ENCODE data around the gene MAPK11.

MAPK11 gene

DNA sequence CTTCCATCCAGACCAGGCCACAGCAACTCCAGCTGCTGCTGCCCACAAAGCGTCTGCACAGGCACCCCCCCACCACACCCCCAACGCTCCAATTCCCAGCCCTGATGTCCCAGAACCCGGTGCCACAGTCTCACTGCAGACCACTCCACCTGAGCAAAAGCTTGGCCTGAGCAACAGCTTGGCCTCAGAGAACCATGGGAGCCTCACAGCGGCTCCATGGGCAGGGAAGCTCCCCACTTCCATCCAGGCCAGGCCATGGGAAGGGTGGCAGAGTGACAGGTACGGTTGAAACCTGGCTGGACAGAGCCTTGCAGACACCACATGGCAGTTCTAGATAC lies 24.1 kb upstream of the MAPK11 start:
- Histone ChIP-seq H3K36me3 (peaks cover 18 to 38% (median 25%) of the 10 kb centered on the region in 11 experiments), H3K27me3 (no peaks in the 10 kb centered on the region), H3K4me2 (peak overlapping the region; percentile 96 to 100 (median 99)), H3K9me3 (replicated peaks in 1 of 11) (no peaks in the 10 kb centered on the region), H3K4me3 (peak overlapping the region in 9 of 10 experiments; percentile 8 to 65 (median 52); a peak in 15 of 20 replicates), H3K9ac (peak overlapping the region; percentile 56 to 76 (median 69); a peak in 20 of 22 replicates), H4K20me1 (peaks cover 98 to 100% (median 99%) of the 10 kb centered on the region in 11 experiments), H3K27ac (peak overlapping the region in 9 of 11 experiments; percentile 53 to 78 (median 73); a peak in 16 of 22 replicates), H3K4me1 (peaks cover 77 to 92% (median 88%) of the 10 kb centered on the region in 10 experiments)
- TF ChIP-seq Cebpa-rat (IDR thresholded peaks at IDR 0.05), result no peak

DNA sequence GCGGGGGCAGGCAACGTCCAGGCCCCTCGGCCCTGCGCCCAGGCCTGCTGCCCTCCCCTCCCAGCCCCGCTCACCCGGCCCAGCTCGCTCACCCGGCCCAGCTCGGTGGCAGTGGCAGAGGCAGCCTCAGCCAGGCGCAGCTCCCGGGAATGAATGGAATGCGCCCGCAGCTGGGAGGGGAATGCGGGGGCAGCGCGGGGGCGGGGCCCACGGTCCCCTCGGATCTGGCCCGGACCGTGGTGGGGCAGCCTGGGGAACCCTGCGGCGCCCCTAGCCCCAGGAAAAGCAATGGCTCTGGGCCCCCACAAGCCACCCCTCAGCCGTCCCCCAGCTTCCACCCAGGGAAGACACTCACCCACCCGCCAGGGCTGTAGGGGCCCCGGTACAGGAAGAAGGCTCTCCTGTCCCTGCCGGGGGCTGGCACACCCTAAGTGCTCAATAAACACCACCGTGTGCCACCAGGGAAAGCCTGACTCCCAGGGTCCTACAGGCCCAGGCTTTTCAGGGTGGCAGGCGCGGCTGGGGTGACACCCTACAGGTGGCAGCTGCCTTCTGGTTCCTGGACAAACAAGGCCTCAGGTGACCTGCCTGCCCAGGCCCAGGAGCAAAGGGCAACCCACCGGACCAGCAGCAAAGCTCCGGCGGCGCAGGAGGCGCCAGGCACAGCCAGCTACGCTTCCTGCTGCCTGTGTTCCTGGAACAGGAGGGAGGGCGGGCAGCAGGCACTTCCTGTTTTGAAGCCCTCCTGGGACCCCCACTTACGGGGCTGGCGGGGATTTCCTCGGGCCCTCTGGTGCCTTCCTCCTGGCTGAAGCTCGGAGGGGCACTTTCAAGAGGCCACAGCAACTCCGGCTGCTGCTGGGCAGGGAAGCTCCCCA lies 23.5 kb upstream of the MAPK11 start:
- no peaks in the 10 kb centered on the region for H3K9me3 ChIP-seq (replicated peaks in 1 of 11)
- H4K20me1 ChIP-seq, result peaks cover 100% of the 10 kb centered on the region in 11 experiments
- TF ChIP-seq Cebpa-rat (IDR thresholded peaks at IDR 0.05), result no peak
- H3K4me1 ChIP-seq, result peaks cover 73 to 86% (median 83%) of the 10 kb centered on the region in 10 experiments
- peak overlapping the region; percentile 8 to 65 (median 50) for H3K4me3 ChIP-seq
- H3K36me3 ChIP-seq, result peaks cover 24 to 44% (median 31%) of the 10 kb centered on the region in 11 experiments
- H3K4me2 ChIP-seq, result peak overlapping the region; percentile 96 to 100 (median 99)
- peak overlapping the region; percentile 56 to 76 (median 69); a peak in 21 of 22 replicates for H3K9ac ChIP-seq
- no peaks in the 10 kb centered on the region for H3K27me3 ChIP-seq
- H3K27ac ChIP-seq, result peak overlapping the region in 10 of 11 experiments; percentile 29 to 78 (median 73); a peak in 19 of 22 replicates

DNA sequence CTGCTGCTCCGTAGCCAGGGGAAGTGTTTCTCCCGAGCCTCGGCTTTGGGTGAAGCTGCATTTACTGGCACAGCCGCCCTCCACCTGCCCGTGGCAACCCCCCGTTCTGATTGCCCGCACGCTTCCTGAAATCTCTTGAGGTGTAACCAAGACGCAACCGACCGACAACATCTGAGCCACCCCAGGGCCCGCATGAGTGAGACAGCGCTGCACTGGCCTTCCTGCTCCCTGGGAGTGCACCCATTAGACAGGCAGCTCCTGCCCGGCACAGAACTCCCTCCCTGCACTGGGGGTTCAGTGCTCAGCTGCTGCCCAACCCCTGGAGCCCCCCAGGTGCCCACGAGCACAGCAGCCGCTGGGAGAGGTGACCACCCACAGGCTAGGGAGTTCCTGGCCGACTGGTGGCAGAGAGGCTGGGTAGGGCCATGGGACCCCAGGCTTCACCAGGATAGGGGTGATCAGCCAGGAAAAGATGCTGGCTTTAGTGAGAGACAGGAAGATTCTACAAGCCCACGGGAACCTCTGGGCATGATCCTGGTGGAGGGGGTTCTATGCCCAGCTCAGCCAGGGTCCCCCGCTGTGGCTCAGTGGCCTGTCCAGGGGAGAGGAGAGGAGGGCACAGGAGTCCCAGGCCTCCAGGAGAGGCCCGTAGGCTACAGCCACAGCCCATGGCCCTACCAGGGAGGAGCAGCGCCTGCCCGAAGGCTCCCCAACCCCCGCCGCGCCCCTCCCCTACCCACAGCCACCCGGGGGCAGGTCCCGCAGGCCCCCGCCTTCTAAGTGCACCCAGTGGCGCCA lies 22.7 kb upstream of the MAPK11 start:
- Histone ChIP-seq H3K36me3 (peaks cover 33 to 49% (median 39%) of the 10 kb centered on the region in 11 experiments), H3K9ac (peak overlapping the region; percentile 56 to 76 (median 69); a peak in 21 of 22 replicates), H3K27ac (peak overlapping the region in 9 of 11 experiments; percentile 53 to 78 (median 73); a peak in 19 of 22 replicates), H3K27me3 (no peaks in the 10 kb centered on the region), H3K4me1 (peaks cover 64 to 77% (median 74%) of the 10 kb centered on the region in 10 experiments), H3K4me2 (peak overlapping the region; percentile 96 to 100 (median 99)), H3K9me3 (replicated peaks in 1 of 11) (no peaks in the 10 kb centered on the region), H4K20me1 (peaks cover 100% of the 10 kb centered on the region in 11 experiments), H3K4me3 (peak overlapping the region; percentile 1 to 65 (median 50); a peak in 17 of 20 replicates)
- TF ChIP-seq Cebpa-rat (IDR thresholded peaks at IDR 0.05), result no peak

DNA sequence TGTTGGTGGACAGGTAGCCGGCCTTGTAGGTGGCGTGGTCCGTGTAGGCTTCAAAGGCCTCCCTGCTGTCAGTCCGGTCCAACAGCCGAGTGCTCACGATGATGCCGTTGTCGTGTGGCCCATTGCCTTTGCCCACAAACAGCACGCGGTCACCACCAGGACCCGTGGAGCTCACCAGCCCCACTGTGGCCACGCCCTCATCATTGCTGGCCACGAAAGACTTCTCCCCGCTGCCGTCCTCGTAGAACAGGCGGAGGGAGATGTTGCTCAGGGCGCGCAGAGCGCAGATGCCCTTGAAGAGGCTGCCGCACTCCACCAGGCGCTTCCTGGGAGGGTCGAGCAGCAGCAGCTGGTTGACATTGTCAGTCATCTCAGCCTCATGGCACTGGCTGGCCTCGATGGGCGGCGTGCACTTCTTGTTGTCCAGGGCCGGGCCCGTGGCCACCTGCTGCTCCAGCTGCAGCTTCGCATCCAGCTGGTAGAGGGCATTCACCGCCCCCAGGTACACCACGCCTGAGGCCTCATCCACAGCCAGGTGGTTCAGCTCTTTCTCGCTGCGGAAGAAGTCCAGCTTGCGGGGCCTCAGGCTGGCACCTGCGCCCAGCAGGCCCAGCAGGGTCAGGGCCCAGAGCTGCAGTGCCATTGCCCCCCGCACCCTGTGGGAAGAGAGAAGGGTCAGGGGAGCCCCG lies 19.9 kb upstream of the MAPK11 start:
- Histone ChIP-seq H3K27ac (peak overlapping the region in 4 of 11 experiments; percentile 25 to 78 (median 77); a peak in 2 of 22 replicates), H4K20me1 (peaks cover 95 to 100% (median 96%) of the 10 kb centered on the region in 11 experiments), H3K36me3 (peaks cover 56 to 69% (median 63%) of the 10 kb centered on the region in 11 experiments), H3K9me3 (replicated peaks in 1 of 11) (no peaks in the 10 kb centered on the region), H3K27me3 (no peaks in the 10 kb centered on the region), H3K9ac (peak overlapping the region in 1 of 11 experiments; percentile 33; a peak in 1 of 22 replicates), H3K4me2 (no peak overlapping the region), H3K4me3 (no peak overlapping the region), H3K4me1 (peaks cover 37 to 50% (median 47%) of the 10 kb centered on the region in 10 experiments)
- no peak for TF ChIP-seq Cebpa-rat (IDR thresholded peaks at IDR 0.05)

DNA sequence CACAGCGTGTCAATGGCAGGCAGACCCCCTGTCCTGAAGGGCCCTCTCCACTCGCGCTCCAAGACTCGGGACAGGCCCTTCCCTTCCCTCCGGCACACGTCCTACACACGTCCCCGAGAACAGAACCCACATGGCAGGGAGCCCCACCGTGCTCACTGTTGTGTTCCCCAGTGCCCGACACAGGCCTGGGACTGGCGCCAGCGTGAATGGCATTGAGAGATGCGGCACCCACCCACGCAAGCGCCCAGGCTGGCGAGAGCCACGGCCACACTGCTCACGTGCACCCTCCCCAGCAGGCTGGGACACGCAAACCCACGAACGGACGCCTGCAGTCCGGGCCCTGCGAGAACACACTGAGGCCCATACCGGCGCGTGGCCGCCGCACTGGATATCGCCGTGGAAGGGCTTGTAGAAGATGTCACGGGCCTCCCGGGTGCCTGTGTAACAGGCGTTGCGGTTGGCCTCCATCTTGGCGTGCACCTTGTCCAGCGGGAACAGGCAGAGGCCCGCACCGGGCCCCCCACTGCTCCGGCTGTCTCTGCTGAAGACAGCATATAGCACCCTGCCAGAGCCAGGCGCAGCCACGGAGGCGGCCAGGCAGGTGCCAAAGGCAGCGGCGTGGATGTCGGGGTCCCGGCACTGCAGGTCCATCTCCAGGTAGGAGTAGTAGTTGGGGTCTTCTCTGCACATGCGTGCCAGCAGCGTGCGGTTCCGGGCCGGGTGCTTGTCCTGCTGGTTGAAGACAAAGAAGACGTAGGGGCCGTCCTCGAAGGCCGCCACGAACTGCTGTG lies 19.2 kb upstream of the MAPK11 start:
- H3K4me2 ChIP-seq, result no peak overlapping the region
- peaks cover 94 to 100% (median 96%) of the 10 kb centered on the region in 11 experiments for H4K20me1 ChIP-seq
- H3K9me3 ChIP-seq (replicated peaks in 1 of 11), result no peaks in the 10 kb centered on the region
- H3K36me3 ChIP-seq, result peaks cover 63 to 73% (median 69%) of the 10 kb centered on the region in 11 experiments
- no peak for TF ChIP-seq Cebpa-rat (IDR thresholded peaks at IDR 0.05)
- peaks cover 30 to 42% (median 40%) of the 10 kb centered on the region in 10 experiments for H3K4me1 ChIP-seq
- peak overlapping the region in 1 of 11 experiments; percentile 28; a peak in 2 of 22 replicates for H3K27ac ChIP-seq
- H3K4me3 ChIP-seq, result no peak overlapping the region
- H3K9ac ChIP-seq, result peak overlapping the region in 1 of 11 experiments; percentile 42; a peak in 1 of 22 replicates
- H3K27me3 ChIP-seq, result no peaks in the 10 kb centered on the region

DNA sequence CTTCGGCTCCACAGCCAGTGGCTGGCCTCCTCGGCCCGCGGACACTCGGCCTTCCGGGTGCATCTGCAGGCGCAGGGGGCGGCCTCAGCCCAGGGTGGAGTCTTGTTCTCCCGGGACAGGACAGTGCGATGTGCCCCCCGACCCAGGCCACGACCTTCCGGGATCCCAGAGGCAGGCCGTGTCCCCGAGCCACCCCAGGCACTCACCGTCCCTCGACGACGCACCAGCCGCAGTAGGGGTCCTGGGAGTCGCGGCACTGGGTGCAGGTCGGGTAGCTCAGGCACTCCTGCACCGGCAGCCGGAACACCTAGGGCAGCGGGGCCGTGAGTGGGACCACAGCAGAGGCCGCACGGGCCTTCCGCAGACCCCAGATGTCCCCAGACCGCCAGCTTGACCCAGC lies 17.6 kb upstream of the MAPK11 start:
- Histone ChIP-seq H3K36me3 (peaks cover 76 to 87% (median 82%) of the 10 kb centered on the region in 11 experiments), H3K4me3 (no peak overlapping the region), H3K27me3 (no peaks in the 10 kb centered on the region), H3K9ac (0 out of 22 replicates have a peak overlapping the region, but pooled peaks of 1 of the 11 experiments have one; percentile 31), H3K27ac (peak overlapping the region in 1 of 11 experiments; percentile 28; a peak in 2 of 22 replicates), H3K4me1 (peaks cover 13 to 26% (median 23%) of the 10 kb centered on the region in 10 experiments), H3K4me2 (no peak overlapping the region), H3K9me3 (replicated peaks in 1 of 11) (no peaks in the 10 kb centered on the region), H4K20me1 (peaks cover 80 to 98% (median 87%) of the 10 kb centered on the region in 11 experiments)
- no peak for TF ChIP-seq Cebpa-rat (IDR thresholded peaks at IDR 0.05)

DNA sequence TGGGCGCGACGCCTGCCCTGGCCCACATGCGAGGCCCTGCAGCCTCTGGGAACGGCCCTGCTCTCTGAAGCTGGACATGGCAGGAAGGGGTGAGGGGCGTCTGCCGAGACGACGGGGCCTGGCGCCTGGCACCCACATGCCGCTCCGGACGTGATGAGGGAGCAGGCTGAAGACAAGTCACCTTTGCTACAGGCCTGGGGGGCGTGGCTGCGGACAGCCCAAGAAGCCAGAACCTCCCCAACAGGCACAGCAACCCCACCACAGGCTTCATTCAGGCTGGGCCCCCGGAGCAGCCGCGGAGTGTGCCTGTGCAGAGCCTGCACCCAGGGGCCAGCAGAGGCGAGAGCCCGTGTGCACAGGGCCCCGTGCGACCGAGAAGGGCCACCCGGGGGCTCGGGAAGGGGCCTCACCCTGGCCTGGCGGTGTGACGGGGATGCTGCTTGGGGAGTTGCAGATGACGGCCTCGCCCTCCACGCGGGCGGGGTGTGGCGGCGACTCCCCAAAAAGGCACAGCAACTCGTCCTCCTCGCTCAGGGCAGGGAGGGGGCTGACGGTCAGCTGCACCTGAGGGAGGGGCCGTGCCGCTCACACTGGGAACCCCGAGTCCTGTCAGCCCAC lies 16.6 kb upstream of the MAPK11 start:
- peaks cover 85 to 95% (median 91%) of the 10 kb centered on the region in 11 experiments for H3K36me3 ChIP-seq
- H3K27me3 ChIP-seq, result no peaks in the 10 kb centered on the region
- peaks cover 71 to 98% (median 85%) of the 10 kb centered on the region in 11 experiments for H4K20me1 ChIP-seq
- H3K4me3 ChIP-seq, result no peak overlapping the region
- H3K9me3 ChIP-seq (replicated peaks in 1 of 11), result no peaks in the 10 kb centered on the region
- no peak overlapping the region for H3K27ac ChIP-seq
- no peak for TF ChIP-seq Cebpa-rat (IDR thresholded peaks at IDR 0.05)
- no peak overlapping the region for H3K4me2 ChIP-seq
- no peak overlapping the region for H3K9ac ChIP-seq
- H3K4me1 ChIP-seq, result peaks cover 4 to 17% (median 14%) of the 10 kb centered on the region in 10 experiments

Measured in BLaER1 treated with 17β-estradiol and CSF1 and Interleukin-3, amounts not matched to agents 10 nM and 100 nM (cell line).